Retinal pigment epithelial cell (primary cell): ENCODE measurements around the gene HDAC9.

Experiments used
- DNase-seq: peaks from one replicate; pipeline ENCODE4 v3.0.0-alpha.2; 2010; ENCODE audit warnings: low read depth
- H3K4me3 ChIP-seq: 2 replicates; pipeline ENCODE4 v1.5.1; 2011; ENCODE audit warnings: mild to moderate bottlenecking, low read length, control low read depth, moderate library complexity
- TF ChIP-seq, protein P1 (sequence below): conservative IDR thresholded peaks from 2 replicates; pipeline ENCODE4 v1.5.1; 2011; ENCODE audit warnings: low read depth, low read length, control low read depth, inconsistent platforms

HDAC9 gene

DNA sequence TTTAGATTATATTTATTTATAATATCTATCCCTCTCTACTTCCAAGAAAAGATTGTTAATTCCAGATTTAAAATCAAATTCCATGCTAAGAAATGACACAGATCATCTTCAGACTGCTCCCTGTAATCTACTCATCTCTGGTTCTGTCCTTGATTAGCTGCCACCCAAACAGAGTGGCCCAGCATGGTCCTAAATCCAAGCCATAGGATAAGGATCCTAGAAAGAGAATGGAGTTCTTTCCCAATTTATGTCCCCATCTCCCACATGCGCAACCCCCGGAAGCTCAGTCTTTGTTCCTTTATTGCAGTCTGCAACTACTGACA, 23.4 kb upstream of the HDAC9 start:
- DNase-seq, result no peak
- TF ChIP-seq, protein P1, sequence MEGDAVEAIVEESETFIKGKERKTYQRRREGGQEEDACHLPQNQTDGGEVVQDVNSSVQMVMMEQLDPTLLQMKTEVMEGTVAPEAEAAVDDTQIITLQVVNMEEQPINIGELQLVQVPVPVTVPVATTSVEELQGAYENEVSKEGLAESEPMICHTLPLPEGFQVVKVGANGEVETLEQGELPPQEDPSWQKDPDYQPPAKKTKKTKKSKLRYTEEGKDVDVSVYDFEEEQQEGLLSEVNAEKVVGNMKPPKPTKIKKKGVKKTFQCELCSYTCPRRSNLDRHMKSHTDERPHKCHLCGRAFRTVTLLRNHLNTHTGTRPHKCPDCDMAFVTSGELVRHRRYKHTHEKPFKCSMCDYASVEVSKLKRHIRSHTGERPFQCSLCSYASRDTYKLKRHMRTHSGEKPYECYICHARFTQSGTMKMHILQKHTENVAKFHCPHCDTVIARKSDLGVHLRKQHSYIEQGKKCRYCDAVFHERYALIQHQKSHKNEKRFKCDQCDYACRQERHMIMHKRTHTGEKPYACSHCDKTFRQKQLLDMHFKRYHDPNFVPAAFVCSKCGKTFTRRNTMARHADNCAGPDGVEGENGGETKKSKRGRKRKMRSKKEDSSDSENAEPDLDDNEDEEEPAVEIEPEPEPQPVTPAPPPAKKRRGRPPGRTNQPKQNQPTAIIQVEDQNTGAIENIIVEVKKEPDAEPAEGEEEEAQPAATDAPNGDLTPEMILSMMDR, result no peak
- no peak overlapping the region for H3K4me3 ChIP-seq

DNA sequence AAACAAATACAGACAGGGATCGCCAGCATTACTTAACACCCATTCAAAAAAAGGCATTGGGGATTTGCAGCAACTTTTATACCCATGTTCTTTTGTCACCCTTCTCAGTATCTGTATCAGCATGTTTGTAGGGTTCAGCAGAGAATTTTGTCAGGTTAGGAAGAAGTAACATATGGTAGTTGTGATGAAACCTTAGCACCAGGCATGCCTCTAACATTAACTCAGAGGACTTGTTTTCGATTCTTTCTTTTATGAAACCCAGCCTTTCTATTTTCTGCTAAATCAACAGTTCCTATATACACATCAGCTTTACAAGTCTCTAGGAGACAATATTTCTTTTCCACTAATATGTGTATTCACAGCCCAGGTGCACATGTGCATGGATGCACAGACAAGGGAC, 22.4 kb upstream of the HDAC9 start:
- no peak for DNase-seq
- H3K4me3 ChIP-seq, result no peak overlapping the region
- TF ChIP-seq, protein P1, result no peak

GRCh38 chr7:18474944-18475343, 20.6 kb upstream of the HDAC9 start:
- TF ChIP-seq, protein P1, result no peak
- no peak overlapping the region for H3K4me3 ChIP-seq
- no peak for DNase-seq

- DNase-seq, result no peak
- TF ChIP-seq, protein P1, result no peak
- H3K4me3 ChIP-seq, result no peak overlapping the region
Measured at GRCh38 chr7:18475488-18475887, 20.1 kb upstream of the HDAC9 start.

GRCh38 chr7:18481776-18482175, 13.8 kb upstream of the HDAC9 start:
- DNase-seq, result no peak
- H3K4me3 ChIP-seq, result no peak overlapping the region
- TF ChIP-seq, protein P1, result no peak

DNA sequence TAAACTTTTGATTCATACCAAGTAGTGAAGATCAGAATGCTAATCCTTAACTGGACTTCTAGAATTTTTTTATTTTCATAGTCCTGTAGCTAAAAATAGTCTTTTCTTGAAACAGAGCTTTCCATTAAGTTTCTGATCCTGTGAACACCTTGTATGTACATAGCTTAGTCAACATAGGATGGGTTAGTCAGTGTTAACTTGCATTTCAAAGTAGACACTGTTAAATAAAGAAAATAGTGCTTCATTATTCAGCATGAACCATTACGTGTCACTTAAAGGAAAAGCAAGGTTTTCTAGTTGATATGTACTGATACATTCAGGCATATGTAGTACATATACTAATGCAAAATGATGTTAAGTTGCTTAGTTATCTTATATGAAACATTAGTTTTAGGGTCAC, 7.5 kb upstream of the HDAC9 start:
- DNase-seq, result no peak

GRCh38 chr7:18489624-18490023, 5.9 kb upstream of the HDAC9 start:
- no peak for DNase-seq
- no peak overlapping the region for H3K4me3 ChIP-seq
- TF ChIP-seq, protein P1, result no peak

More for the DNA sequence above, 7.5 kb upstream of the HDAC9 start:
- TF ChIP-seq, protein P1, result no peak
- H3K4me3 ChIP-seq, result no peak overlapping the region
